Astrocyte (in vitro differentiated cells and primary cell): Measurements from ENCODE around the gene HNRNPCL1.

Experiments used
- CTCF ChIP-seq: IDR thresholded peaks from 2 replicates; pipeline ENCODE4 v1.5.1; 2011; ENCODE audit warnings: low read depth, mild to moderate bottlenecking, inconsistent platforms, low read length, moderate library complexity; ENCODE audit not compliant: insufficient read depth
- EZH2 ChIP-seq: IDR thresholded peaks from 2 replicates; pipeline ENCODE4 v1.6.1; 2012; ENCODE audit warnings: mild to moderate bottlenecking, low read length, inconsistent platforms; ENCODE audit not compliant: insufficient read depth

GRCh38 chr1:12851779-12852178 lies 3.3 kb upstream of the HNRNPCL1 start:
- TF ChIP-seq CTCF (no peak), EZH2 (no peak)
